HTERT RPE-1 (cell line): ENCODE data around the gene CLEC3B.
"Not testable (repeated sequence)": the region's sequence is repeated elsewhere in the genome, so short reads cannot be mapped to it uniquely, and the experiment has no call there.

Source experiments
- in situ Hi-C: fragments of 300-500 bp; cut with MboI; formaldehyde crosslinking; loops from 4 replicates; pipeline ENCODE4 v1.14.3; 2020; ENCODE audit warnings: low sequenced_read_pairs

CLEC3B gene

DNA sequence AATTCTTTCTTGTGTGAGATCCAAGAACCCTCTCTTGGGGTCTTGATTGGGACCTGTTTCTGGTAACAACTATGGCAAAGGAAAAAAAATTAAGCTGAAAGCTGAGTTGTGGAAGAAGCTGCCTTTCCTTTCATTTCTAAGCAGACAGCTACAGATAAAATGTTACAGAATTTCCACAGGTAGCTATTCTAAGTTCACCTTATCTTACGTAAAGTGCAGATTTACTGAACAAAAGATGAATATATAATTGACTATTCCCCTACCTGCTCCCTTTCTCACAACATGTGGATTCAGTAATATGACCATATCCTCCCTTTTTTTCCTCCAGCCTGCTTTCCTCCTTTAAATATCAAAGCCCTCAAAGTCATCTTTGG, 36.6 kb downstream of the CLEC3B start:
- in situ Hi-C loops = no loop called here

- in situ Hi-C loops = no loop called here
Observed at GRCh38 chr3:45064512-45065372, 38.6 kb downstream of the CLEC3B start.

GRCh38 chr3:45065373-45065720, 39.2 kb downstream of the CLEC3B start:
- in situ Hi-C loops = no loop called here

GRCh38 chr3:45066109-45066801, 40.2 kb downstream of the CLEC3B start:
- in situ Hi-C loops = no loop called here

DNA sequence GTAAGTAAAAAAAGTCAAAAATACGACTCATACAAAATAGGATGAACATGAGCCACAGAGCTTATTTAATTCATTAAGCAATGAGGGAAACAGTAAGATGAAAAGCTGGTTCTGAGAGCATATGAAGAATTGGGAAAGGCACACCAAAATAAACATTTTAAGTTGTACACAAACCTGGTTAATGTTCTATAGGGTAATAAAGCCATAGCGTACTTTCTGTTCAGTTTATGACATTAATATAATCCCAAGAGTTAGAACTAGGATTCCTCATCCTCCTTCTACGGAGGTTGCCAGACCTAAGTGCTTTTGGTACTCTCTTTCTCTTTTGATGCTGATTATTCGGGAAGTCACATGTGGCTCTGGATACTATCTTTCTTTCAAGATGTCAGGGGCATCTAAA, 41.4 kb downstream of the CLEC3B start:
- in situ Hi-C loops = no loop called here

DNA sequence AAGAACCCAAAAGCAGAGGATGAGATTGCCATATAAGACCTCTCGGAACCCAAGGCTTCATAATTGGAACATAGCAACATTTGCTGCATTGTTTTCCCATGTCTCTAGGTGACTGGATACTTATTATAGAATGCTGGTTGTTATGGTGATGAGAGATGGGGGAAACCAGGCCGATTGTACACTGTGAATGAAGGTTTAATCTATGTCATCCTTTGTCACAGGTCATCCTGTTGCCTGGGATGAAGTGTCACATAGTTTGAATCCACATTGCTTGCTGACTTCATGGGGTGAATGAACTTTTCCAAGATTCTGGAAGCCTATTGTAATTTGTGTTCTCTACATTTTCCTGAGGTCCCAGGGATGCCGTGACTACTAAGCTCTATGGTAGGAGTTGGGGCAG, 41.8 kb downstream of the CLEC3B start:
- in situ Hi-C loops = no loop called here

- in situ Hi-C loops = no loop called here
Observed at GRCh38 chr3:45071075-45071474, 45.0 kb downstream of the CLEC3B start.

- in situ Hi-C loops = no loop called here
Observed at GRCh38 chr3:45075821-45076625, 49.9 kb downstream of the CLEC3B start.

DNA sequence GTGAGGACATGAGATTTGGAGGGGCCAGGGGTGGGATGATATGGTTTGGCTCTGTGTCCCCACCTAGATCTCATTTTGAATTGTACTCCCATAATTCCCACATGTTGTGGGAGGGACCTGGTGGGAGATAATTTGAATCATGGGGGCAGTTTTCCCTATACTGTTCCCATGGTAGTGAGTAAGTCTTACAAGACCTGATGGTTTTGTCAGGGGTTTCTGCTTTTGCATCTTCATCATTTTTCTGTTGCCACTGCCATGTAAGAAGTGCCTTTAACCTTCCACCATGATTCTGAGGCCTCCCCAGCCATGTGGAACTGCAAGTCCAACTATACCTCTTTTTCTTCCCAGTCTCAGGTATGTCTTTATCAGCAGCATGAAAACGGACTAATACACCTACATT, 52.2 kb downstream of the CLEC3B start:
- in situ Hi-C loops = not testable (repeated sequence)

DNA sequence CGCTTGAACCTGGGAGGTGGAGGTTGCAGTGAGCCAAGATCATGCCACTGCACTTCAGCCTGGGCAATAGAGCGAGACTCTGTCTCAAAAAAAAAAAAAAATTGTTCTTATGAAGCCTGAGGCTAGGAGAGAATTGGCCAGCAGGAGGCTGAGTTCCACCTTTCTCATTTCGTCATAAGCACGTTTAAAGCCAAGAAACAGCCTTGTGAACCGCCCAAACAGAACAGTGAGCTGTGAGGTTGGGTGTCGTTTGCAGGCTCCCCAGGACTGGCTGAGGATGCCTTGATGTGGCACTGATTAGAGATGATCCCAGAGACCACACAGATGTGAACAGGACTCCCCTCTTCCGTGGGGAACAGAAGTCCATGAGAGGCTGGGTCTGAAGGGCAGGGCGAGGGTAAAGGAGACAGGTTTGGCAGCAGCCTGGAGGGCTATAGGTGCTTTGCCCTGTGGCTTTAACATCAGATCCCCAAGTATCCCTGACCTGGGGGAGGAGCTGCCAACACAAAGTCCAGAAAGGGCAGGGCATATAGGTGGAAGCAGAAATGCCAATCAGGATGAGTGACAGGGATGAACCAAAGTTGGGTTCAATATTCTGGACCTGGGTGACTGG, 52.9 kb downstream of the CLEC3B start:
- in situ Hi-C loops = no loop called here

GRCh38 chr3:45079715-45080114, 53.6 kb downstream of the CLEC3B start:
- in situ Hi-C loops = no loop called here

DNA sequence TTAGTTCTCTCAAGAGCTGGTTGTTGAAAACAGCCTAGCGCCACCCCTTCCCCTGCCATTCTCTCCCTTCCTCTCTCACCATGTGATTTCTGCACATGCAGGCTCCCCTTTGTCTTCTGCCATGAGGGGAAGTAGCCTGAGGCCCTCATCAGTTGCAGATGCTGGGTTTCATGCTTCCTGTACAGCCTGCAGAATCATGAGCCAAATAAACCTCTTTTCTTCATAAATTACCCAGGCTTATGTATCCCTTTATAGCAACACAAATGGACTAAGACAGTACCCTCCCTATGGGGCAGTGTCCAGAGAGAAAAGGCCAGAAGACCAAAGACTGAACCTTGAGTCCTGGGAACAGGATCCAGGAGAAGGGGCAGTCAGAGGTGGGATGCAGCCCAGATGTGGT, 54.7 kb downstream of the CLEC3B start:
- in situ Hi-C loops = no loop called here

- in situ Hi-C loops = no loop called here
Observed at GRCh38 chr3:45081506-45082141, 55.5 kb downstream of the CLEC3B start.

- in situ Hi-C loops = no loop called here
Observed at GRCh38 chr3:45082142-45082538, 56.0 kb downstream of the CLEC3B start.

- in situ Hi-C loops = no loop called here
Observed at GRCh38 chr3:45083023-45083422, 56.9 kb downstream of the CLEC3B start.

DNA sequence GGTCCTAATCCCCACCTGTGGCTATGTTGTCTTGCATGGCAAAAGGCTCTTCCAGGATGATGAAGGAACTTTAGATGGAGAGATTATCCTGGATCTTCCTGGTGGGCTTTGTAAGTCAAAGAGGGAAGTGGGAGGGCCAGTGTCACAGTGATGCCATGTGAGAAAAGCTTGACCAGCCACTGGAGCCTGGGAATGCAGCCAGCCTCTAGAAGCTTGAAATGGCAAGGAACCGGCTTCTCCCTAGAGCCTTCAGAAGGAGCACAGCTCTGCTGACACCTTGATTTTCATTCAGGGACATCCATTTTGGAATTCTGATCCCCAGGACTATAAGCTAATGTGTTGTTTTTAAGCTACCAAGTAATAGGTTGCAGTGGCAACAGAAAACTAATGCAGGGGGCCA, 58.3 kb downstream of the CLEC3B start:
- in situ Hi-C loops = no loop called here

- in situ Hi-C loops = no loop called here
Observed at GRCh38 chr3:45084820-45085816, 59.0 kb downstream of the CLEC3B start.
